Hematopoietic multipotent progenitor cell treated with erythropoietin and hydrocortisone succinate and interleukin-3 and kit ligand, for 15 days (in vitro differentiated cells): ENCODE data around the gene ARHGAP33.

Experiments
- DNase-seq: peaks from one replicate; pipeline ENCODE4 v3.0.0-alpha.2; 2015; ENCODE audit warnings: low spot score

ARHGAP33 gene

GRCh38 chr19:35775298-35776101 lies at the start of gene ARHGAP33:
ARHGAP33 (plus strand) TSS chr19:35775564; CDS start chr19:35775659, 95 bp downstream.
- DNase-seq = peak; percentile 99

- DNase-seq = no peak
Measured at GRCh38 chr19:35727053-35727955, 48.1 kb upstream of the ARHGAP33 start.

- no peak for DNase-seq
Measured at GRCh38 chr19:35727956-35728706, 47.2 kb upstream of the ARHGAP33 start.

- DNase-seq = no peak
Measured at GRCh38 chr19:35729021-35729420, 46.3 kb upstream of the ARHGAP33 start.

GRCh38 chr19:35729763-35730162 lies 45.6 kb upstream of the ARHGAP33 start:
- no peak for DNase-seq

- DNase-seq = no peak
Measured at GRCh38 chr19:35730326-35730725, 45.0 kb upstream of the ARHGAP33 start.

- DNase-seq = no peak
Measured at GRCh38 chr19:35731353-35731752, 44.0 kb upstream of the ARHGAP33 start.

- no peak for DNase-seq
Measured at GRCh38 chr19:35731779-35732405, 43.5 kb upstream of the ARHGAP33 start.

- DNase-seq = no peak
Measured at GRCh38 chr19:35732540-35733179, 42.7 kb upstream of the ARHGAP33 start.

- no peak for DNase-seq
Measured at GRCh38 chr19:35733180-35734125, 41.9 kb upstream of the ARHGAP33 start.

GRCh38 chr19:35734273-35734672 lies 41.1 kb upstream of the ARHGAP33 start:
- no peak for DNase-seq

- no peak for DNase-seq
Measured at GRCh38 chr19:35734889-35735288, 40.5 kb upstream of the ARHGAP33 start.

- peak; percentile 17 for DNase-seq
Measured at GRCh38 chr19:35736913-35737886, 38.2 kb upstream of the ARHGAP33 start.

- no peak for DNase-seq
Measured at GRCh38 chr19:35738021-35738886, 37.1 kb upstream of the ARHGAP33 start.

GRCh38 chr19:35738887-35739229 lies 36.5 kb upstream of the ARHGAP33 start:
- no peak for DNase-seq

- no peak for DNase-seq
Measured at GRCh38 chr19:35739275-35740107, 35.9 kb upstream of the ARHGAP33 start.

GRCh38 chr19:35740108-35740422 lies 35.3 kb upstream of the ARHGAP33 start:
- no peak for DNase-seq
